Muscle of back (tissue), 11 donors: Measurements from ENCODE around the gene SDC1. TPM values are rescaled to one million over a fixed set of nuclear protein-coding genes. Genes with fewer than 3 reads are reported as not detected.

Experiments used
- DNase-seq, 3 donors: peaks; one replicate each; pipeline versions ENCODE4 v3.0.0 to v3.0.0-alpha.2; 2013
- polyA plus RNA-seq, 10 donors: library from polyadenylated mRNA; unstranded; fragments of 120-200 nt; gene quantifications; one replicate each; pipeline ENCODE4 v1.2.1, GENCODE V29; 2013; ENCODE audit not compliant: insufficient read length in 10 of 10

The SDC1 gene
- polyA plus RNA-seq, 10 donors: 2.2 to 49.1 (median 7.1) TPM

DNA sequence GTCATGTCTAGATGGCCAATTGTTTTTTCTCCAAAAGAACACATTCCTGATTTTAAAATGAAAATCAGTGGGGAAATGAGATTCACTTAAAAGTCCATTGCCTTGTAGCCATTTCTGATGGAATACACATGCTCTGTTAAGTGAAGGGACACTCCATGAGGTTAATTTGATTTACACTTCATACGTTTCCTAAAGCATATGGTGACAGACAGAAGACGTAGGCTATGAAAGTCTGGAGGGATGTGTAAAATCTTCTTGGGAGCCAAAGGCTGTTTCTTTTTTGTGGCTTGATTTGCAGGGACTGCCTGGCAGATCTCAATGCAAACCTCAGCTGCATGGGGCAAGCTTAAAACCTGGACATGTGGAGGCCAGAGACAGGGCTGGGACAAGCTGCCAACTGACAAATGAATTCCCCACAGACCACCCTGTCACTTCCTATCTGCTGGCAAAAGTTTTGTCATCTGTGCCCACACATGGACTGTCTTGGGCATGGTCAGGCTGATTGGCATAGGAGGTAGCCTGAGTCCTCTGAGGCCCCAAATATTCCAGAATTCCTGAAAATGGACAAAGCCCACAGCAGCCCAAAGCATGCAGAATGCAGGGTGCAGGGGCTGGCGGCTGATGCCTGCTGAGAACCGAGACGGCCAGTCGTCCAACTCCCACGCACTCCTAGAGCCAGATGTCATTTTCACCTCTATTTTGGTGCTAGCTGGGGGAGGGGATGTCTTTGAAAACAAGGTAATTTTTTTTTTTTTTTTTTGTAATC, 73.9 kb downstream of the SDC1 start:
- no peak for DNase-seq

Other genes with a start within 250 kb of the SDC1 start
- gene WDR35, start 235.0 kb downstream of the SDC1 start, polyA plus RNA-seq: 10 to 100 TPM in 2 of 10 donors, 1 to 10 TPM in 8; 5.8 to 11.5 (median 8.3) TPM
- 1 to 10 TPM in 7 of 10 donors, under 1 TPM in 3; 0.63 to 1.7 (median 1.2) TPM for gene MATN3, start 212.5 kb downstream of the SDC1 start, polyA plus RNA-seq
- 100 to 1,000 TPM; 341 to 420 (median 373) TPM for gene LAPTM4A, start 173.5 kb downstream of the SDC1 start, polyA plus RNA-seq
- 10 to 100 TPM; 48.5 to 73.3 (median 61.9) TPM for gene PUM2, start 125.7 kb upstream of the SDC1 start, polyA plus RNA-seq
- 100 to 1,000 TPM in 9 of 10 donors, 10 to 100 TPM in 1; 83.3 to 183 (median 122) TPM for gene RHOB, start 221.9 kb upstream of the SDC1 start, polyA plus RNA-seq